ENCODE measurements around the gene ABHD12. TPM values are rescaled to one million over a fixed set of nuclear protein-coding genes. Genes with fewer than 3 reads are reported as not detected.

ABHD12 gene
- total RNA-seq, 2 donors from 2014 or later = 48.5 to 49.8 TPM

- no peaks in the 10 kb centered on the region for H3K9me3 ChIP-seq
- H3K36me3 ChIP-seq = peaks cover 78% of the 10 kb centered on the region
- ATAC-seq (ENCODE audit: insufficient number of reproducible peaks, low FRiP score, low read depth) (no peak), DNase-seq (ENCODE audit: low spot score) (no peak)
- H3K27ac ChIP-seq = no peak overlapping the region
- H3K4me3 ChIP-seq = no peak overlapping the region
- no peak for TF ChIP-seq CTCF (IDR thresholded peaks at IDR 0.05)
- no peaks in the 10 kb centered on the region for H3K4me1 ChIP-seq (ENCODE audit: control insufficient read depth in 1 of 2, low read depth in 2 of 2)
- no peaks in the 10 kb centered on the region for H3K27me3 ChIP-seq (replicated peaks; ENCODE audit: insufficient read depth)
Measured at GRCh38 chr20:25273046-25273445, 117.6 kb downstream of the ABHD12 start.

GRCh38 chr20:25272223-25273000 lies 118.2 kb downstream of the ABHD12 start:
- Histone ChIP-seq H3K4me1 (ENCODE audit: control insufficient read depth in 1 of 2, low read depth in 2 of 2) (no peaks in the 10 kb centered on the region), H3K27ac (no peak overlapping the region), H3K9me3 (no peaks in the 10 kb centered on the region), H3K27me3 (replicated peaks; ENCODE audit: insufficient read depth) (no peaks in the 10 kb centered on the region), H3K4me3 (no peak overlapping the region), H3K36me3 (peaks cover 72% of the 10 kb centered on the region)
- ATAC-seq (ENCODE audit: insufficient number of reproducible peaks, low FRiP score, low read depth) = no peak
- no peak for TF ChIP-seq CTCF (IDR thresholded peaks at IDR 0.05)
- no peak for DNase-seq (ENCODE audit: low spot score)

- no peak for DNase-seq (ENCODE audit: low spot score)
- no peak overlapping the region for H3K27ac ChIP-seq
- H3K4me1 ChIP-seq (ENCODE audit: control insufficient read depth in 1 of 2, low read depth in 2 of 2) = no peaks in the 10 kb centered on the region
- no peak overlapping the region for H3K4me3 ChIP-seq
- H3K9me3 ChIP-seq = no peaks in the 10 kb centered on the region
- no peaks in the 10 kb centered on the region for H3K27me3 ChIP-seq (replicated peaks; ENCODE audit: insufficient read depth)
- peaks cover 64% of the 10 kb centered on the region for H3K36me3 ChIP-seq
- no peak for ATAC-seq (ENCODE audit: insufficient number of reproducible peaks, low FRiP score, low read depth)
- no peak for TF ChIP-seq CTCF (IDR thresholded peaks at IDR 0.05)
Measured at GRCh38 chr20:25271486-25272222, 119.0 kb downstream of the ABHD12 start.

GRCh38 chr20:25270829-25271251 lies 119.8 kb downstream of the ABHD12 start:
- Histone ChIP-seq H3K4me3 (no peak overlapping the region), H3K9me3 (no peaks in the 10 kb centered on the region), H3K27ac (no peak overlapping the region), H3K4me1 (ENCODE audit: control insufficient read depth in 1 of 2, low read depth in 2 of 2) (no peaks in the 10 kb centered on the region), H3K36me3 (peaks cover 57% of the 10 kb centered on the region), H3K27me3 (replicated peaks; ENCODE audit: insufficient read depth) (no peaks in the 10 kb centered on the region)
- DNase-seq (ENCODE audit: low spot score) = no peak
- TF ChIP-seq CTCF (IDR thresholded peaks at IDR 0.05) = no peak
- ATAC-seq (ENCODE audit: insufficient number of reproducible peaks, low FRiP score, low read depth) = no peak

- H3K4me1 ChIP-seq (ENCODE audit: control insufficient read depth in 1 of 2, low read depth in 2 of 2) = no peaks in the 10 kb centered on the region
- ATAC-seq (ENCODE audit: insufficient number of reproducible peaks, low FRiP score, low read depth) = no peak
- TF ChIP-seq CTCF (IDR thresholded peaks at IDR 0.05) = no peak
- H3K36me3 ChIP-seq = peaks cover 48% of the 10 kb centered on the region
- H3K9me3 ChIP-seq = no peaks in the 10 kb centered on the region
- DNase-seq (ENCODE audit: low spot score) = no peak
- no peak overlapping the region for H3K4me3 ChIP-seq
- H3K27ac ChIP-seq = no peak overlapping the region
- H3K27me3 ChIP-seq (replicated peaks; ENCODE audit: insufficient read depth) = no peaks in the 10 kb centered on the region
Measured at GRCh38 chr20:25269833-25270170, 120.8 kb downstream of the ABHD12 start.

Measured in thoracic aorta (tissue), 2 donors.